ENCODE results near the gene IL1RL2. TPM values are rescaled to one million over a fixed set of nuclear protein-coding genes. Genes with fewer than 3 reads are reported as not detected.

The IL1RL2 gene
- total RNA-seq, 1 experiment from 2014 or later: not detected

DNA sequence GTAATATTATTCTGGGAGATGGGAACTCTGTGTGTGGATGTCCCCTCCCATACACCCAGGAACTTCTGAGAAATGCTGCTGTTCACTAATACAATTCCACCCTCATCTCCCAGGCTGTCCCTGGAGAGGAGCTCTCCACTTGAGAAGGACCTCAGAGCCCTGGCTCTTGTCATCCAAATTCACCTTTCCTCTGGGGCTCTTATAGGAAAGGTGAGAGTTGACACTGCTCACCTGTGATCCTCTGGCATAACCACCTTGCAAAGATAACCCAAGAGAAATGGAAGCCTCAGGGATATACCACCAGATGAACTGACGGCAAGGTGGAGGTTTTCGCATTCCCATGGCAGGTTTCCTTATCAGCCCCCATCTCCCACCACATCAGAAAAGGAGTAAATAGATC lies 52.0 kb downstream of the IL1RL2 start:
- DNase-seq (ENCODE audit: low spot score): no peak

DNA sequence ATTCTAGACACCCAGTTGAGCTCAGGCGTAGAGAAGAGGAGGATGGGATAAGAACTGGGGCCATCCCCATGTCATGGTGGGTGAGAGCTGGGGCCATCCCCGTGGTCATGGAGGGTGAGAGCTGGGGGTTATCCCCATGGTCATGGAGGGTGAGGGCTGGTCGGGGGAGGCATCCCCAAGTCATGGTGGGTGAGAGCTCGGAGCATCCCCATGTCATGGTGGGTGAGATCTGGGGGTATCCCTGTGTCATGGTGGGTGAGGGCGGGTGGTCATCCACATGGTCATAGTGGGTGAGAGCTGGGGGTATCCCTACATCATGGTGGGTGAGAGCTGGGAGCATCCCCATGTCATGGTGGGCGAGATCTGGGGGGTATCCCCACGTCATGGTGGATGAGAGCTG lies 52.5 kb downstream of the IL1RL2 start:
- no peak for DNase-seq (ENCODE audit: low spot score)

DNA sequence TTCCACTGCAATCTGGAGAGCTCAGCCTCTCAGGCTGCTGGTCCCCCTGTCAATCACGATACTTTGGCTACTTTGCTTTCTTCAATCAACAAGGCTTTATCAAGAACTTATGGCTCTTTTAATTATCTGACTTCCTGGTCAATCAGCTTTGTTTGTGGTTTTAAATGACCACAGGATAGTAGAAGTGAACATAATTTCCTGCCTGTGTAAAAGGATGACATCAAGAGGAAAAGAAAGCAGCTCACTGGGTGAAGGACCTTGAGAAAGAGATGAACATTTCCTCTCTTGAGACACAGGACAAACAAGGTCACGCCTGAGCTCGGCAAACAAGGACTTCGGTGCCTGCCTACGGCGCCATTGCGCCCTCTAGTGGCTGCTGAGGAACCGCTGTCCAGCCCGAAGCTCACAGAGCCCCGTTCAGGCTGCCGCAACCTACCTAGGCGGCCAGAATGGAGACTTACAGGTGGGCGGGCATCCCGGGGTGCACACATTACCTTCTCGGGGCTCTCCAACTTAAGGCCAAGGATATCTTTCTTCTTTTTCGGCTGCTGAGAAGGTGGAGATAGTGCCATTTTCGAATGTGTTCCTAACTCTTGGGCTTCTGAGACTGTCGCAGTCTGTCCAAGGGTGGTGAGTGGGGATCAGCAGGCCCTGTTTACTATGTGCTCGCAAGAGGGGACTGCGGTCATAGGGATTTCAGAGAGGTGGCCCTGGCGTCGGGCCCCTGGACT lies 54.0 kb downstream of the IL1RL2 start:
- DNase-seq (ENCODE audit: low spot score): peak; percentile 86

DNA sequence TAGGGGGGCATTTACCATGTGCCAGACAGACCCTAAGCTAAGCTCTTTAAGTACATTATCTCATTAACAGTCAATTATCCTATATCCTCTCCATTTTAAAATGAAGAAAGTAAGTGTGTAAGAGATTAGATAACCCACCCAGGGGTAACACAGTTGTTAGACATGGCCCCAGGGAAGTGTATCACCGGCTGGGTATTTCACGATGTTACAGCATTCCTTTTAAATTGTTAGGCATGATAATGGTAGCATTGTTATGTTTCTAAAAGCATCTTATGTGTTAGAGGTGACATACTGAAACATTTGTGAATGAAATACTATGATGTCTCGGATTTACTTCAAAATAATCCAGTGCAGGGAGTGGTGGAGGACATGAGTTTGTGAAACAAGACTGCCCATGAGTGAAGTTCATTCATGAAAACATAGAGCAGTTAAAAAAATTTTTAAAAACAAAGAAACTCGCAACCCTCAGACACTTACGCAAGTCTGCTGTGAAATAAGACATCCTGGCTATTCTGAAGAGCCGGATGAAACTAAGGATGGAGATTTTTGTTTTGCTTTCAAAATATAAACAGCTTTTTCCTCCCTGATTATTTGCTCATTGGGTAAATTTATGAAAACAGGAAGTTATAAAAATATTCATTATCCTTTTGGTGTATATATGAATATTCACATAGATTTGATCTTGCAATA lies 54.9 kb downstream of the IL1RL2 start:
- no peak for DNase-seq (ENCODE audit: low spot score)

DNA sequence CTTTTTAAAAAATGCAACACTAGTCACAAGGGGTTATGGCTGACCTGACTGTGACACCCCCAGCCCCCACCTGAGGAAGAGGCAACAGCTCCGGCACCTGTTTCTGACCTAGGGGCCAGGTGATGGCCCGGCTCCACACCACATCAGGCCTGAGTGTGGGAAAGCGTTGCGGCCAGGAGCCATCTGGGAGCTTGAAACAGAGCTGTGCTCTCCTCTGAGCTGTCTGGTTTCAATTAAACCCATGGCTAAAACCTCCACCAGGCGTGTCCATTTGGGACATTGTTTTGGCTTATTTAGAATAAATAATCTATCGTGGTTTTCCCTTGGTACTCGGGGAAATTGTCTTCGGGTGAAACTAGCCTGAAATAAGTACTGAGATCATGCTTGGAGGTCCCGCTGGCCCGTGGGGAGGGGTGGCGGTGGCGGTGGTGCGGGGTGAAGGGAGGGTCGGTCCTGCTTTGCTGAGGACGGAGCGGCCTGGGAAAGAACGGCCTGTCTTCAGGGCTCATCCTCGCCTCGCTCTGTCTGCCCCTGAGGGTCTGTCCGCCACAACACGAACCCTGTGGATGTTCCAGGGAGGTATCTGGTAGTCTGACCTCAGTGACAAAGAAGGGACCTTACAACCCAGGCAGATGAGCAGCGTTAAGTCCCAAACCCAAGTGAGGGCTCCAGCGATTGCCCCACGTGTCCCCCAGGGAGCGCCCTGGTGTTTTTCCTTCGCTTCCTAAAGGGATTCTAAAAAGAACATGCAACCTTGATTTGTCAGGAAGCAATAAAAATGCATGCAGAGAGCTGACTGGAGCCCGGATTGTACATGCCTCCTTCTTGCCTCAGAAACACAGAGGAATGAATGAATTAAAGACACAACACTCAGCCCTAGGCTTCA lies 58.7 kb downstream of the IL1RL2 start:
- DNase-seq (ENCODE audit: low spot score): no peak

DNA sequence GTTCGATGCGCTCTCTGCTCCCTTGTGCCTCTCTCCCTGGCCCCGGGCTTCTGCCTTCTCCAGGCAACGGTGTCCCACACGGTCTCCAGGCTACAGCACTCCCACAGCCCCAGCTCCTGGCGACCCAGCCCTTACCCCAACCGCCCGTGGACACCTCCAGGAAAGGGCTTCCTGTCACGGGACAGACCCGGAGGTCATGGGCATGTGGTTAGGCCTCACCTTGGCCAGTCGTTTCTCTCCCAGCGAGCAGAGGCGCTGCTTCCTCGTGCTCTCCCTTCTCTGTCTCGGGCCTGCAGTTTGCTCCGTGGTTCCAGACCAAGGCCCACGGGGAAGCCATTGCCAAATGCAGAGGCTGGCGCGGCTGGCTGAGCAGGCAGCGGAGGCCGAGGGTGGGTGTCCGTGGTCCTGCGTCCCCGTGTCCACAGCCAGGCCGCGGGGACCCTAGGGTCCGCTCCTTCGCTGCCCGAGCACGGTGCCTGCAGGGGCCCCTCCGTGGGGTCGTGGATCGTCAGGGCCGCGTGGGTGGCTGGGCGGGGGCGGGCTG lies 63.5 kb downstream of the IL1RL2 start:
- no peak for DNase-seq (ENCODE audit: low spot score)

DNA sequence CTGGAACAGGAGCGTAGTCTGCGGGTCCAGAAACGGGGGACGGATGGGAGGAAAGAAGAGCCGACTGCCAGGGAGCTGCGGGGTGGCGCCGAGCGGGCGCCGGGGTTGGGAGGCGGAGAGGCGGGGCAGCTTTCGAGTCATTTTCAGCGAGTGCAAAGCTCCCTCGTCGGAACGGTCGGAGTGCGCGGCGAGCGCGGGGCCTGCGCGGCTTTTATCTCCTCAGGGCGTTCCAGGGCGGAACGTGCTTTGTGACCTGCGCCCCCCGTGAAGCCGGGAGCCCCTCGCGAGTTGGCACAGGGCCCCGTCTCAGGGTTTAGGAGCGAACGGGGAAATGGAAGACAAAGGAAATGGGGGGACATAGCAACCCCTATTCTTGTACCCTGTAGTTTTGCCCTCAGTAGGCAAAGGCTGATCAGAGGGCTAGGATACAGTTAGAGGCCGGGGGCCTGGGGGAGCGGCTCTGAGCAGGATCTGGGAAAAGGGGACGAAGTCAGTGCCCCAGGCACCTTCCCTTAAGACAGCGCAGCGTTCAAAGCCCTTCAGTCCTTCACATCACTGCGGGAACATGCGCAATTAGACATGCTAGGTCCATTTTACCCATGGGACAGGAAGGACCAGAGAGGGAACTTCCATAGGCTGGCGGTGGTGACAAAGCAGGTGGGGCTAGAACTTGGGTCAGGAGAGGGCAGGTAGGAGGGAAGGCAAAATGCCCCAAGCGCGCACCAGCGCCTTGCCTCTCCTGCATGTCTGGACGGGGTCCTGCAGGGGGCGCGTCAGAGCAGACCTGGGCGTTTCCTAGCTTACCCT lies 64.4 kb downstream of the IL1RL2 start:
- DNase-seq (ENCODE audit: low spot score): no peak

DNA sequence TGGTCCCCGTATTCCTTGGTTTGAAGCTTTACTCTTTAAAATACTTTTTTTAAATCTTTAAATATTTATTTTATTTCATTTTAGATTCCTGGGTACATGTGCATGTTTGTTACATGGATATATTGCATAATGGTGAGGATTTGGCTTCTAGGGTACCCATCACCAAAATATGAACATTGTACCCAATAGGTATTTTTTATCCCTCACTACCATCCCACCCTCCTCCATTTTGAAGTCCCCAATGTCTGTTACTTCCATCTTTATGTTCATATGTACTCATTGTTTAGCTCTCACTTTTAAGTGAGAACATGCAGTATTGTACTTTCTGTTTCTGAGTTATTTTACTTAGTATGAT lies 65.0 kb downstream of the IL1RL2 start:
- no peak for DNase-seq (ENCODE audit: low spot score)

DNA sequence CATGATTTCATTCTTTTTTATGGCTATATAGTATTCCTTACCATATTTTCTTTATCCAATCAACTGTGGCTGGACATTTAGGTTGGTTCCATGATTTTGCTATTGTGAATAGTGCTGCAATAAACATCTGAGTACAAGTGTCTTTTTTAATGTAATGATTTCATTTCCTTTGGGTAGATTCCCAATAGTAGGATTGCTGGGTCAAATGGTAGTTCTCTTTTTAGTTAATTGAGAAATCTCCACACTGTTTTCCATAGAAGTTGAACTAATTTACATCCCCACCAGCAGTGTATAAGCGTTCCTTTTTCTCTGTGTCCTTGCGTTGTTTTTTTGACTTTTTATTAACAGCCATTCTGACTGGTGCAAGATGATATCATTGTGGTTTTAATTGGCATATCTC lies 65.4 kb downstream of the IL1RL2 start:
- DNase-seq (ENCODE audit: low spot score): no peak

DNA sequence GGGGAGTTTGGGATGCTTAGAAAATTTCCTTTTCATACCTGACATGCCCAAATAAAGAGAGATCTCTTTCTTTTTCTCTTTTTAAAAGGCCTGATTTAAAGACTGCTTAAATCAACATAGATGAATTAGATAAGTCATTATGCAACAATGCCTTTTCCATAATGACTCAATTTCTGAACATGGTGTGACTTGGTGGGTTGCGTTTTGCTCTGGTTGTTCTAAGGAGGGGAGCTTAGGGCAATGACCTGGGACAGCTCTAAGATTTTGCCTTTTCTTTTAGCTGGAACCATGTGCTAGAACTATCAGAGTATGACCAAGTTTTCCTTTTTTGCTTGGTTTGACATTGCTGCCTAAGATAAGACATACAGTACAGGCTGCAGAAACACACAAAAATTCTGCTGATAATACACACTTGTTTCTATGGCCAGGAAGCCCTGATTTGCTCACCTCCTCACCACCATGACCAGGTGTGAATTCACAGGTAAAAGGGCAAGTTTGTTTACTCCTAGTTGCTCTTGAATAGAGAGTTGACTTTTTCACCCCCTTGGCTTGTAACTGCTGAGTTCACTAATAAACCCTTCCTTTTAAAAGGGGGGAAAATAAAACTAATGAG lies 66.4 kb downstream of the IL1RL2 start:
- no peak for DNase-seq (ENCODE audit: low spot score)

DNA sequence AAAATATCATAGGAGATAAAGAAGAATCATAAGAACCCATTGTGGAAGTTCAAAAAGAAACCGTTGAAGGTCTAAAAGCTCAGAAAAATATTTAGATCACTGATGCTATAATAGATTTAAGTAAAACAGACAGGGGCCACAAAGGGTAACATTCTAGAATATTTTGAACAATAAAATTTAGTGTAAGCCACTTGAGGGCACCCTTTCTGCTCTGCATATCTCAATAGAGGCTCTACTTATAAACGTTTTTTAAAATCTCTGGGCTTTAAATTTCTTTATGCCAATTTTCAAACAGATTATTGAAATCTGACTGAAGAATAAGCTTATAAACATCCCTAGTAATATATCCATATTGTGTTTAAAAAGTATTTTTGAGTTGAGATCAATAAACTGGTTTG lies 66.9 kb downstream of the IL1RL2 start:
- DNase-seq (ENCODE audit: low spot score): no peak

DNA sequence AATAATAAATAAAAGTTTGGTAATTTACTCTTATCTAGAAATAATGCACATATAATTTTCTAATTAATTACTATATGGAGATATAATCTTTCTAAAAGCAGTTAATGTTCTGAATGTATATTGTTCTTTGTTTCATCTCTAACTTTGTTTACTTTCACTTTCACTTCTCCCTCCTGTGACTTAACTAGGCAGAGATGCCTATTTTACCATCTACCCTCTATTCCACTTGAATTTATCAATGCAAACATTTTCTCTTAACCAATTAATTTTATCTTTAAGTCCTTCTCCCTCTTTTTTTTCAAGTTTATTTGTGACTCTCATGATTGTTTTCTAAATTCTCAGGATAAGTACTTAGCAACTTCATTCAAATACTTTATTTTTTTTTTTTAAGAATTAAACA lies 69.5 kb downstream of the IL1RL2 start:
- DNase-seq (ENCODE audit: low spot score): no peak

DNA sequence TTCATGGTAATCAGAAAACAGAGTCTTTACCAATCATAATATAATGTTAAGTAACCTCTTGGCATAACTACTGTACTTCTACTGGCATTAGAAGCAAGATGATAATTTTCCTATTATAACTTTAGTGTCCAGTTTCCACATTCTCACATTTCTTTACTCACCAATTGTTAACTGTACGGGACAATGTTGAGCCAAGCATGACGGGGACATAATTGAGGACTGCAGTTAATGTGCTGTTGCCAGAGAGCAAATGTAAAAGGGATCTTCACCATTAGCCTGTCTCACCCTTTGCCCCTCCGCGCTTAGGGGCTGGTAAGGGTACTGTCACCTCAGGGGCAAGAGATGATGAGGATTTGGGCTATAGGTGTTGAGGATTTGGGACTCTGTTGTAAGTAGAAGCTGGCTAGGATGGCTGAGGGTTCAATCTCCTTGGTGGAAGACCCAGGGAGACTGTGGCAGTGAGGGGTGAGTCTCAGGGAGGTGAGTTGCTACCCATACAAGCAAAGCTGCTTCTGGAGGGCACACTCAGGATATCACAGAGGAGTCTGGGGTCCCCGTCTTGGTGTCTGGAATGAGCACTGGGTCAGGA lies 70.1 kb downstream of the IL1RL2 start:
- DNase-seq (ENCODE audit: low spot score): no peak

DNA sequence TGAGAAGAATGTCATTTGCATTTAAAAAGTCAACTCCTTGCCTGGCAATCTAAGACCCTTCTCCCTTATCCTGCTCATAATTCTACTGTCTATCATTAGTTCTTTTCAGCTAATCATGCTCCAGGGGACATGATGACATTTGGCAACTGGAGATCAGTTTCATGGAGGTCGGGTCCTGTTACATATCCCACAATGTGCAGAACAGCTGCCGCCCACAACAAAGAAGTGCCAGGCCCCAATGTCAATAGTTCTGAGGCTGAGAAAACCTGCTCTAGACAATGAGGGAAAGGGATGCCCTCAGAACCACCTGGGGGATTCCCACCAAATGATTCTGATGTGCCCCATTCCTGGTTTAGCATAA lies 71.2 kb downstream of the IL1RL2 start:
- no peak for DNase-seq (ENCODE audit: low spot score)

DNA sequence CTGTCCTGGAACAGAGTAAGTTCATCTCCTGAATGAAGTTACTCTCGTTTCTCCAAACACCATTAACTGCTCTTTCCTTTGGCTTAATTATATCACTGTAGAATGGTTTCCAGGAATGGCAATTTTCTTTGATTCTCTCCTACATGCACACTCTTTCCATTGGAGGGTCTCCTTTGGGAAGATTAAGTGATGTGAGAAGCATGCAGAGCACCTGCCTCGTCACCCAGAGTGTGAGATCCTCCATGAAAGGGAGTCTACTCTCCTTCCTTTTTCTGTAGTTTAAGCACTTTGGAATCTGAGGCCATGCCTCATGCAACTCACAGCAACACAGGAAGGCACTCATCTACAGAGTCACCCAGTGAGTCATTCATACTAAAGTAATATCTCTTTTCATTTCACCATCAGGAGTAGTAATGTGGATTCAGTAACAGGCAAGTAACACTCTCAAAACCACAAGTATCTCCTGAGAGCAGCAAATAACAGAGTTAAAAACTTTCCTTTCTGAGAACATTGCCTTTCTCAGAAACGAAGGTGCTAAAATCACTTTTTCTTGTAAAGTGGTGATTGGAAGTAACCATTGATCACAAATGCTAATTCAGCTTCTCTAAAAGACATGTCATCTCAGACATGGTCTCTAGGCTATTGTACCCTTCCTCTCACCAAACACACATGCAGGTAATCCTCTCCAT lies 71.7 kb downstream of the IL1RL2 start:
- DNase-seq (ENCODE audit: low spot score): peak; percentile 86

DNA sequence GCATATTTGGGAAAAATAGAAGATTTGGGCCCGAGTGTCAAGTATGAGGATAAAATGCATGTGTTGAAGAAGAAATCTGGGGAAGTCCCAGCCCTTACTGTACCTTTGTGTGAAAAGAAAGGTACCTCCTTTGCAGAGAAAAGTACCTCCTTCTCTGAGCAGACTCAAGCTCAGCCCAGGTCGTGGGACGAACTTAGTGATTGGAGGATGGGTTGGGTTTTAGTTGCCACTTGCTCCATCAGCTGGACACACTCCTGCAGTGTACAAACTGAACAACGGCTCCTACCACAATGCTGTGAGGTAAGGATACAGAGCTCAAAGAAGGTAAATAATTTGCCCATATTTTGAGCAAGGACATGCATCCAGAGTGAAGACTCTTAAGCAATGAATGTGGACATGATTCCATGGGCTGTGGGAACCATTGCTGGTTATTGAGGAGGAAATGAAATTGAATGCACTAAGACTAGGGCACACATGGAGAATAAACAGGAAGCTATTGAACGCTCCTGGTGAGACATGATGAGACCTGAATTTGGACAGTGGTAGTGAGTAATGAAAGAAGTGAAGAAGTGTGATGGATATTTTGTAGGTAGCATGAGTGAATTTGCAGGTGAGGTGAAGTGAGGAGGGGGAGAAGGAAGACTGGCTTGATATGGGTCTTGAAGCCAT lies 74.8 kb downstream of the IL1RL2 start:
- no peak for DNase-seq (ENCODE audit: low spot score)

DNA sequence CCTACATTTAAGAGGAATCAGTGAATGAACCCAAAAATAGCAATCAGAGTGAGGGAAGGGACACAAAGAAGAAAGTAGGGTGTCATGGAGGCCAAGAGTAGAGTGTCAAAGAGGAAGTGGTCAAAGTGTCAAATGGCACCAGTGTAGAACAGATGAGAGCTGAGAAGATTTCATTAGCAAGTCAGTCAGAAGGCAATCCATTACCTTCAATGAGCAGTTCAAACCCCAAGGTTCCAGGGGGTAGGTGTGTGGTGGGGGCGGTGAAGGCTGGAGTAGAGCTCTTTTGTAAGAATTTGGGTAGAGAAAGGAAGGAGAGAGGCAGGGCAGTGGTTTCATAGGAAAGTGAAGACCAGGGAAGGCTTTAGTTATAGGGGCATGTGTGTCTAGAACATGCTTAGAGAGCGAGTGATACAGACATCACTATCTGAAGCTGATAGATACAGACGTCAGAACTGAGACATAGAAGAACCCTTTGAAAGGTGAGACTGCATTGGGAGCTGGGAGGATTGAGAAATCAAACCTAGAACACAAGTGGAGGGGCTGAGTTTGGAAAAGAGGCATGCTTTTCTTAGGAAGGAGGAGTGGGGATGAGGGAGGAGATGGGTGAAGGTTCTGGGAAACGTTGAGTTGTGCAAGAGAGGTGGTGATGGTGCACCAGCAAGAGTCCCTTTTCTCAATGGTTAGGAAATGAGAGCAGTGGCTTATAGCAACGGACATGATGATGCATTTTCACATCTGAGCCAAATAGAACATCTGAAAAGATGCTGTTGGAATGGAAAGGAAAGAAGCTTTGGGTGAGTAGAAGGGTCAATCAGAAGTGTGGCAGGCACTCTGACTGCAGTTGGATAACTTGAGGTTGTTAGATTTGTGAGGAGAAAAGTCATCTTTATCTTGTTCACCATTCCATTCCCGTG lies 75.7 kb downstream of the IL1RL2 start:
- DNase-seq (ENCODE audit: low spot score): no peak

DNA sequence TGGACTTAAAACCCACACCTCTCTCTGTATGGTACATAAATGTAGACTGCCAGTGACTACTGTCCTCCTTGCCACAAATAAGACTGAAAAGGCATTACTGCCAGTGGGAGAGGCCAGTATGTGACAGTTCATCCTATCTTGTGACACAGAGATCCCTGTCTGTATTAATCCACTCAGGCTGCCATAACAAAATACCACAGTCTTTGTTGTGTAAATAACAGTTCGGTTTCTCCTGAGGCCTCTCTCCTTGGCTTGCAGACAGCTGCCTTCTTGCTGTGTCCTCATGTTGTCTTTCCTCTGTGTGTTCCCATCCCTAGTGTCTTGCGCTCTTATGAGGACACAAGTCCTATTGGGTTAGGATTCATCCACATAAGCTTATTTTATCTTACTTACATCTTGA lies 78.1 kb downstream of the IL1RL2 start:
- no peak for DNase-seq (ENCODE audit: low spot score)

DNA sequence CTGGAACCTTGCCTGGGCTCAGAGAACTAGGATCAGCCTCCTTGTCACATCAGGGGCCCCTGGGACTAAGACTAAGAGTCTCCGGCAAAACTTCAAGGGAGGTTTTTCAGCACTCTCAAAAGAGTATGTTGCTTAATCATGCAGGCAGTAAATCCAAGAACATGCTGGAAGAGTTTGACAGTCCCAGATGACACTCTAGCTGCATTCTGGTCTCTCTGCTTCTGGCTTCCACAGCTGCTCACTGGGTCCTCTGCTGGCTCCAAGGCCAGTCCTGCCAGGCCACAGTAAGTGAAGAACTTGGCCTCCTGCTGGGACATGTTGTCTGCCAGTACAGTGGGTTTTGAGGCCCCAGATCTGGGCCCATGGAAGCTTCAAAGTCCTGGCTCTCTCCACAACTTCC lies 79.4 kb downstream of the IL1RL2 start:
- DNase-seq (ENCODE audit: low spot score): no peak
